GM20000 (cell line): Measurements from ENCODE around the gene KRT37.
"Not testable (repeated sequence)": the region's sequence is repeated elsewhere in the genome, so short reads cannot be mapped to it uniquely, and the experiment has no call there.

ENCODE experiments used
- DNase-seq: peaks from one replicate; pipeline ENCODE4 v3.0.0; 2012; ENCODE audit warnings: low spot score
- TF ChIP-seq, protein P1 (sequence below): IDR thresholded peaks from 2 replicates; pipeline ENCODE4 v1.5.1; 2012; ENCODE audit warnings: mild to moderate bottlenecking, control low read depth; ENCODE audit errors: extremely low read depth, missing control alignments

Gene KRT37

DNA sequence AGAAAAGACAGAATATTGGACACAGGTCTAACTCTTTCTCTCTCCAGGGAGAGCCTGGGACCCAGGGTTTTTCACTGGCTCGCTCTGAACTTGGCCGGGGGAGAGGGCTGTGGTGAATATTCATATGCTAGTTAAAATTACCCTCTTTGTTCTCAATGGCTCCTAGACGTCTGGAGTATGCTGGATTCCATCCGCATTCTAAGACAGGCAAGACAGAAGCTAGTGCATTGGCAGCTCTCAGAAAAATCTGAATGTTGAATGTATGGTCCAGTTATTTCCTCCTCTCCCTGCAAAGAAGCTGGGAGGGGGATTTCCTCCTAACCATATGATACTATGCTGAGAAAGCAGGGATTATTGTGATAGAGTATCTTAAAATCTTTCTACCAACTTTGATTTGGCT, 36.7 kb downstream of the KRT37 start:
- no peak for DNase-seq
- TF ChIP-seq, protein P1, sequence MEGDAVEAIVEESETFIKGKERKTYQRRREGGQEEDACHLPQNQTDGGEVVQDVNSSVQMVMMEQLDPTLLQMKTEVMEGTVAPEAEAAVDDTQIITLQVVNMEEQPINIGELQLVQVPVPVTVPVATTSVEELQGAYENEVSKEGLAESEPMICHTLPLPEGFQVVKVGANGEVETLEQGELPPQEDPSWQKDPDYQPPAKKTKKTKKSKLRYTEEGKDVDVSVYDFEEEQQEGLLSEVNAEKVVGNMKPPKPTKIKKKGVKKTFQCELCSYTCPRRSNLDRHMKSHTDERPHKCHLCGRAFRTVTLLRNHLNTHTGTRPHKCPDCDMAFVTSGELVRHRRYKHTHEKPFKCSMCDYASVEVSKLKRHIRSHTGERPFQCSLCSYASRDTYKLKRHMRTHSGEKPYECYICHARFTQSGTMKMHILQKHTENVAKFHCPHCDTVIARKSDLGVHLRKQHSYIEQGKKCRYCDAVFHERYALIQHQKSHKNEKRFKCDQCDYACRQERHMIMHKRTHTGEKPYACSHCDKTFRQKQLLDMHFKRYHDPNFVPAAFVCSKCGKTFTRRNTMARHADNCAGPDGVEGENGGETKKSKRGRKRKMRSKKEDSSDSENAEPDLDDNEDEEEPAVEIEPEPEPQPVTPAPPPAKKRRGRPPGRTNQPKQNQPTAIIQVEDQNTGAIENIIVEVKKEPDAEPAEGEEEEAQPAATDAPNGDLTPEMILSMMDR = no peak

DNA sequence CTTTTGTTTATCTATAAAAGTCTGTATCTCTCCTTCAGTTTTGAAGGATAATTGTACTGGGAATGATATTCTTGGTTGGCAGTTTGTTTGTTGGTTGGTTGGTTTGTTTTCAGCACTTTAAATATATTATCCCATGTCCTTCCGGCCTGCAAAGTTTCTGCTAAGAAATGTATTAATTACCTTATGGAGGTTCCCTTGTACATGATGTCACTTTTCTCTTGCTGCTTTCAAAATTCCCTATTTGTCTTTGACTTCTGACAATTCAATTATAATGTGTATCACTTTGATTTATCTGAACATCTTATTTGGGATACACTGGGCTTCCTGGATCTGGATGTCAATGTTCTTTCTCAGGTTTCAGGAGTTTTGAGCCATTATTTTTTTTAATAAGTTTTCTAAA, 38.2 kb downstream of the KRT37 start:
- no peak for DNase-seq
- TF ChIP-seq, protein P1 = no peak

DNA sequence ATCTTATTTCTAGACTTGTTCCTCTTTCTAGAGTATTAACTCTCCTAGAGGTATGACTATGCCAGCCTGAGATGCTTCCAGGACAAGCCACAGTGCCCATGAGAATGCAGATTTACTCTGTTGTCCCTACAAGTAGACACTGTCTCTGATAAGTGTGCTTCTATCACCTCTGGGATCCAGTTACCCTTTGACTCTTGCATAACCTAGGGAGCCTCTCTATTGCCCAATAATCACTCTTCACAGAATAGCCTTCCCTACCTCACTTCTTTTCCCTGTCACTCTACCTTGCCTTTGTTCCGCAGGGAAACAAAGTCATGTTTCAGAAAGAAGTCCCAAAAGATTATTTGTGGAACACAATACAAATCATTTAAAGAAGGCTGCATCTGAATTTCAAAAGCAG, 40.7 kb downstream of the KRT37 start:
- no peak for DNase-seq
- TF ChIP-seq, protein P1 = no peak

DNA sequence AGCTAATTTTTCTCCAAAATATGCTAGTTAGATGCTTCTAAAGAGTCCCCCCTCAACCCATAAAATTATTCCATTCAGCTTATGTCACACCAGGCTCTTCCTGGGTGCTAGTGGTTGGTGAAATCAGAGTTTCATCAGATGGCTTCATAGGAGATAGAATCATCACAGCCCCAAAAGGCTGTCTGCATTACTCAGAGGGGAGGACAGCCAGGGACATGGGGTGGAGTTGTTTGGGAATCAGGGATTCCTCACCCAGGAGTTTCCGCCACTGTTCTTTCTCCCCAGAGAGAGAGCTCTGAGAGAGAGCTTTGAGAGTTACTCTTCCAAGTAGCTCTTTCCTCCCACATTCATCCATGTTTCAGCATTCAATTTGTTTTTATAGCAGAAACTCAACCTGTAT, 42.0 kb downstream of the KRT37 start:
- TF ChIP-seq, protein P1 = no peak
- DNase-seq = no peak

DNA sequence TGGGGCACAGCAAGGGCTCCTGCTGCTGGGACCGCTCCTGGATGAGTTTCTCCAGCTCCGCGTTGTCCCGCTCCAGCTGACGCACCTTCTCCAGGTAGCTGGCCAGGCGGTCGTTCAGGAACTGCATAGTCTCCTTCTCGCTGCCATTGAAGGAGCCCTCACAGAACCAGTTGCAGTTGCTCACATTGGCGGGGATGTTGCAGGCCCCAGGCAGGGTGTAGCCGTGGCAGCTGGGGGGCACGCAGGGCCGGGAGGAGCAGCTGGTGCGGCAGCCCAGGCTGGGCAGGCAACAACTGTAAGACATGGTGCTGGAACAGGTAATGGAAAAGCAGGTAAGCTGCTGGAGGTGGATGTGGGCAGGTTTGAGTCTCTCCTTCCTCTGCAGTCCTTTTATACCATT, 42.4 kb downstream of the KRT37 start, which contains the start of gene KRT34:
Gene KRT34, minus strand, starts transcription at position 364 of the 400 bp plus-strand sequence. Its CDS starts 60 bp downstream, at position 304.
- DNase-seq = not testable (repeated sequence)

DNA sequence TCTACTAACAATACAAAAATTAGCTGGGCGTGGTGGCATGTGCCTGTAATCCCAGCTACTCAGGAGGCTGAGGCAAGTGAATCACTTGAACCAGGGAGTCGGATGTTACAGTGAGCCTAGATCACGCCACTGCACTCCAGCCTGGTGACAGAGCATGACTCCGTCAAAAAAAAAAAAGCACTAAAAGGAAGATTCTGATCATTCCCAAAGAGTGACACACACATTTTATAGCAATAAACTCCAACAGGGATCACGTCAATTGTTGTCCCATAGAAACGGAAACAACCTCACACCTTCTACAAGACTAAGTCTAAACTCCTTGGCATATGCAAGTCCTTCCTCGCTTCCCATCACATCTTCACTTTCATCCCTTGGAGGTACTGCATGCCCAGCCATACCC, 44.3 kb downstream of the KRT37 start:
- DNase-seq = not testable (repeated sequence)

DNA sequence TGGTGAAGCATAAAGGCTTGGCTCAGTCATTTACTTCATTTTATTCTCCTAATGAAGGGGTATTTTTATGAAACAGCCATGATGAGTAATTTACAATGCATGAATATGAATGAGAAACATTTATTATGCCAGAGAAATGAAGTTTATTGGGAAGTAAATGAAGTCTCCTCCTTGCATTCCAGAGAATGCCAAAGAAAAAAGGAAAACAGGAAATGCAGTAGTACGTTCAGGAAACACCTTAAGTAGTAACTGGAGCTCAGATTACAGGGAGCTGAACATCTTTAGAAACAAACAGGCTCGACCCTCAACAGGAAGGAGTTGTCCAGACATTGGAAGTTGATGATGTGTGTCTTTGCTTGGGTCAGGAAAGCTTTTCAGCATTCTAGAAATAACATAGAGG, 46.8 kb downstream of the KRT37 start:
- no peak for DNase-seq
- TF ChIP-seq, protein P1 = no peak
